PC-9 (cell line): ENCODE results near the gene FTO. TPM values are rescaled to one million over a fixed set of nuclear protein-coding genes. Genes with fewer than 3 reads are reported as not detected.

Experiments used
- BruUV-seq: library from RNA; stranded (reverse); fragments of 400-500 nt; replicated peaks from 2 replicates; lab custom pipeline; 2021; lab: Mats Ljungman, UMichigan
- CTCF ChIA-PET: fragments of 300-600 bp; sonication (Branson Sonifier 250); formaldehyde crosslinking; loops from one replicate; lab custom pipeline; 2022; ENCODE audit warnings: antibody characterized with exemption; lab: Charles Lee
- POLR2A ChIA-PET: fragments of 300-600 bp; sonication (Branson Sonifier 250); formaldehyde crosslinking; loops from one replicate; lab custom pipeline; 2022; ENCODE audit warnings: antibody characterized with exemption; ENCODE audit not compliant: unreplicated experiment; lab: Charles Lee
- DNase-seq, 2 experiments: peaks; one replicate each; pipeline versions ENCODE4 v3.0.0 to v3.0.0-alpha.2; 2015 to 2022; ENCODE audit warnings: mixed read lengths in 1 of 2
- H2AFZ ChIP-seq: fragments of 200-600 bp; sonication (generic); 2 replicates; pipeline ENCODE4 v1.8.1; 2017; ENCODE audit warnings: antibody characterized with exemption
- H3F3A ChIP-seq: fragments of 200-600 bp; sonication (generic); 2 replicates; pipeline ENCODE4 v1.8.1; 2017; ENCODE audit warnings: antibody characterized with exemption, mild to moderate bottlenecking, low read depth; ENCODE audit not compliant: insufficient read depth
- H3K27ac ChIP-seq: fragments of 200-600 bp; sonication (generic); 2 replicates; pipeline ENCODE4 v1.6.1; 2016; ENCODE audit warnings: mixed run types
- H3K27me3 ChIP-seq: fragments of 200-600 bp; sonication (generic); 2 replicates; pipeline ENCODE4 v1.6.1; 2016; ENCODE audit warnings: low read depth, mixed run types; ENCODE audit not compliant: insufficient read depth
- H3K36me3 ChIP-seq: fragments of 200-600 bp; sonication (generic); 2 replicates; pipeline ENCODE4 v1.6.1; 2016; ENCODE audit warnings: low read depth, mixed run types
- H3K4me1 ChIP-seq: fragments of 200-600 bp; sonication (generic); replicated peaks from 2 replicates; pipeline ENCODE4 v1.6.1; 2016; ENCODE audit warnings: mixed run types; ENCODE audit not compliant: insufficient read depth
- H3K4me2 ChIP-seq: fragments of 200-600 bp; sonication (generic); 2 replicates; pipeline ENCODE4 v1.6.1; 2017; ENCODE audit warnings: mixed run types
- H3K4me3 ChIP-seq: fragments of 200-600 bp; sonication (generic); 2 replicates; pipeline ENCODE4 v1.6.1; 2016; ENCODE audit warnings: mixed run types
- H3K79me2 ChIP-seq: fragments of 200-600 bp; sonication (generic); 2 replicates; pipeline ENCODE4 v1.6.1; 2017; ENCODE audit warnings: low read depth, mixed run types
- H3K9me2 ChIP-seq: fragments of 200-600 bp; sonication (generic); 2 replicates; pipeline ENCODE4 v1.8.1; 2017; ENCODE audit warnings: mild to moderate bottlenecking; ENCODE audit not compliant: insufficient read depth
- H3K9me3 ChIP-seq: fragments of 200-600 bp; sonication (generic); 2 replicates; pipeline ENCODE4 v1.8.1; 2016; ENCODE audit warnings: low read depth; ENCODE audit not compliant: insufficient read depth
- H4K20me1 ChIP-seq: fragments of 200-600 bp; sonication (generic); 2 replicates; pipeline ENCODE4 v1.8.1; 2017; ENCODE audit not compliant: insufficient read depth
- EZH2 ChIP-seq: fragments of 200-600 bp; sonication (generic); IDR thresholded peaks from 2 replicates; pipeline ENCODE4 v1.8.0; 2017; ENCODE audit warnings: antibody characterized with exemption, low read depth
- intact Hi-C: fragments of 100-400 bp; cut with micrococcal nuclease; formaldehyde crosslinking; loops from one replicate; pipeline ENCODE4 v1.10.0; 2022; ENCODE audit not compliant: unreplicated experiment
- total RNA-seq: library from RNA; stranded (reverse); gene quantifications from 2 replicates; pipeline ENCODE4 v1.2.3, GENCODE V29; 2021
- TF ChIP-seq, protein P1 (sequence below): fragments of 200-600 bp; sonication (generic); conservative IDR thresholded peaks from 2 replicates; pipeline ENCODE4 v1.6.1; 2017; ENCODE audit warnings: mixed run types, antibody characterized with exemption, mild to moderate bottlenecking, moderate library complexity

The FTO gene
- total RNA-seq, 1 experiment from 2014 or later: 58.1 TPM

DNA sequence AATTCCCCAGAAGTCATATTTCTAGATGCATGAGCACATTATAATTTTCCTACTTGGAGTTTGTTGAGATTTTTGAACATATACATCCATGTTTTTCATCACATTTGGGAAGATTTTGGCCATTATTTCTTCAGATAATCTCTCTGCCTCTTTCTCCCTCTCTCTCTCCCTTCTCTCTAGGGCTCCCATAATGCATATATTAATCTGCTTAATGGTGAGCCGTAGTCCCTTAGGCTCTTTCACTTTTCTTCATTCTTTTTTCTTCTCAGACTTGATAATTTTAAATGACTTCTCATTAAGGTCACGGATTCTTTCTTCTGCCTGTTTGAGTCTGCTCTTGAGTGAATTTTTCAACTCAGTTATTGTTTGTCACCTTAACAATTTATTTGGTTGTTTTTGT, 481.1 kb downstream of the FTO start:
- Histone ChIP-seq H2AFZ (no peak overlapping the region), H3K27me3 (no peaks in the 10 kb centered on the region), H3K36me3 (no peaks in the 10 kb centered on the region), H3K9me2 (no peaks in the 10 kb centered on the region), H3K4me3 (no peak overlapping the region), H3K4me1 (no peaks in the 10 kb centered on the region), H3K9me3 (no peaks in the 10 kb centered on the region), H4K20me1 (no peaks in the 10 kb centered on the region), H3K4me2 (no peak overlapping the region), H3K79me2 (no peaks in the 10 kb centered on the region), H3F3A (no peaks in the 10 kb centered on the region), H3K27ac (no peak overlapping the region)
- no peak for DNase-seq
- POLR2A ChIA-PET: no interaction called here
- CTCF ChIA-PET: no interaction called here
- TF ChIP-seq EZH2: no peak
- TF ChIP-seq, protein P1, sequence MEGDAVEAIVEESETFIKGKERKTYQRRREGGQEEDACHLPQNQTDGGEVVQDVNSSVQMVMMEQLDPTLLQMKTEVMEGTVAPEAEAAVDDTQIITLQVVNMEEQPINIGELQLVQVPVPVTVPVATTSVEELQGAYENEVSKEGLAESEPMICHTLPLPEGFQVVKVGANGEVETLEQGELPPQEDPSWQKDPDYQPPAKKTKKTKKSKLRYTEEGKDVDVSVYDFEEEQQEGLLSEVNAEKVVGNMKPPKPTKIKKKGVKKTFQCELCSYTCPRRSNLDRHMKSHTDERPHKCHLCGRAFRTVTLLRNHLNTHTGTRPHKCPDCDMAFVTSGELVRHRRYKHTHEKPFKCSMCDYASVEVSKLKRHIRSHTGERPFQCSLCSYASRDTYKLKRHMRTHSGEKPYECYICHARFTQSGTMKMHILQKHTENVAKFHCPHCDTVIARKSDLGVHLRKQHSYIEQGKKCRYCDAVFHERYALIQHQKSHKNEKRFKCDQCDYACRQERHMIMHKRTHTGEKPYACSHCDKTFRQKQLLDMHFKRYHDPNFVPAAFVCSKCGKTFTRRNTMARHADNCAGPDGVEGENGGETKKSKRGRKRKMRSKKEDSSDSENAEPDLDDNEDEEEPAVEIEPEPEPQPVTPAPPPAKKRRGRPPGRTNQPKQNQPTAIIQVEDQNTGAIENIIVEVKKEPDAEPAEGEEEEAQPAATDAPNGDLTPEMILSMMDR: no peak
- intact Hi-C loops: no loop called here
- BruUV-seq: no TSS peak

DNA sequence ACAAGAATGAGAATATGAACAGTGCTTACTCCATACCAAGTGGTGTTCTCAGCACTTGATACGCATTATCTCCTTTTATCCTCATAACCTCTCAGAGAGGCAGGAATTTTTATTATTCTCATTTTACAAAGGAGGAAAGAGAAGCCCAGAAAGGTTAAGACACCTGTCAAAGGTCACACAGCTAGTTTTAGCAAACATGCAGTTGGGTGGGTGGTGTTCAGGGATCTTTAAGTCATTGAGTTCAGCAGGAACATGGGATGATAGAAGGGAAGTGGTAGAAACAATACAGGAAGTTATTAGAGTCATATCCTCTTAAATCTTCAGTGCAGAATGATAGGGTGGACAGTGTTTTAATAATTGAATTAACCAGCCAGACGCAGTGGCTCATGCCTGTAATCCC, 487.2 kb downstream of the FTO start:
- no peak for TF ChIP-seq EZH2
- TF ChIP-seq, protein P1: no peak
- no peak overlapping the region for H3K27ac ChIP-seq
- ChIA-PET CTCF (no interaction called here), POLR2A (no interaction called here)
- H3F3A ChIP-seq: peaks cover 10% of the 10 kb centered on the region; the same call in 1 of the 2 replicates
- no peak overlapping the region for H3K4me2 ChIP-seq
- H3K79me2 ChIP-seq: no peaks in the 10 kb centered on the region
- peaks cover 4% of the 10 kb centered on the region; the same call in 1 of the 2 replicates for H3K9me3 ChIP-seq
- H2AFZ ChIP-seq: no peak overlapping the region
- H3K4me1 ChIP-seq: no peaks in the 10 kb centered on the region; the same call in 1 of the 2 replicates
- DNase-seq: no peak
- no peak overlapping the region for H3K4me3 ChIP-seq
- intact Hi-C loops: loop anchor here (10.0 kb wide), 1 partner anchor 234 kb away; no protein-coding TSS in a partner anchor
- no peaks in the 10 kb centered on the region for H3K27me3 ChIP-seq
- H3K9me2 ChIP-seq: no peaks in the 10 kb centered on the region
- no peaks in the 10 kb centered on the region for H4K20me1 ChIP-seq
- H3K36me3 ChIP-seq: no peaks in the 10 kb centered on the region
- no TSS peak for BruUV-seq

DNA sequence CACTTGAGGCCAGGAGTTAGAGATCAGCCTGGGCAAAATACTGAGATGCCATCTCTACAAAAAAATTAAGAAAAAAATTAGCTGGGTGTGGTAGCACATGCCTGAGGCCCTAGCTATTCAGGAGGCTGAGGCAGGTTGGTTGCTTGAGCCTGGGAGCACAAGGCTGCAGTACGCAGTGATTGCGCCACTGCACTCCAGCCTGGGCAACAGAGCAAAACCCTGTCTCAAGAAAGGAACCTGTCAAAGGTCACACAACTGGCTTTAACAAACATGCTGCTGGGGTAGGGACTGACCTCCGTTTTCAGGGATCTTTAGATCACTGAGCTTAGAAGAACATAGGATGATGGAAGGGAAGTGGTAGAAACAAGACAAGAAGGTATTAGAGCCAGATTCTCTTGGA, 487.6 kb downstream of the FTO start:
- POLR2A ChIA-PET: no interaction called here
- H3K4me2 ChIP-seq: no peak overlapping the region
- H4K20me1 ChIP-seq: no peaks in the 10 kb centered on the region
- H2AFZ ChIP-seq: no peak overlapping the region
- no peaks in the 10 kb centered on the region for H3K79me2 ChIP-seq
- H3K27ac ChIP-seq: no peak overlapping the region
- no peak for DNase-seq
- peaks cover 4% of the 10 kb centered on the region; the same call in 1 of the 2 replicates for H3K9me3 ChIP-seq
- H3K4me1 ChIP-seq: no peaks in the 10 kb centered on the region; the same call in 1 of the 2 replicates
- intact Hi-C loops: loop anchor here (10.0 kb wide), 1 partner anchor 233 kb away; no protein-coding TSS in a partner anchor
- CTCF ChIA-PET: no interaction called here
- TF ChIP-seq, protein P1: no peak
- TF ChIP-seq EZH2: no peak
- BruUV-seq: no TSS peak
- H3K4me3 ChIP-seq: no peak overlapping the region
- H3K9me2 ChIP-seq: no peaks in the 10 kb centered on the region
- H3K36me3 ChIP-seq: no peaks in the 10 kb centered on the region
- H3F3A ChIP-seq: peaks cover 10% of the 10 kb centered on the region; the same call in 1 of the 2 replicates
- H3K27me3 ChIP-seq: no peaks in the 10 kb centered on the region
